CD1c-positive myeloid dendritic cell (primary cell): ENCODE data around the gene C12orf42.

Source experiments
- DNase-seq: peaks from one replicate; pipeline ENCODE4 v3.0.0-alpha.2; 2016; ENCODE audit errors: extremely low spot score

The C12orf42 gene

DNA sequence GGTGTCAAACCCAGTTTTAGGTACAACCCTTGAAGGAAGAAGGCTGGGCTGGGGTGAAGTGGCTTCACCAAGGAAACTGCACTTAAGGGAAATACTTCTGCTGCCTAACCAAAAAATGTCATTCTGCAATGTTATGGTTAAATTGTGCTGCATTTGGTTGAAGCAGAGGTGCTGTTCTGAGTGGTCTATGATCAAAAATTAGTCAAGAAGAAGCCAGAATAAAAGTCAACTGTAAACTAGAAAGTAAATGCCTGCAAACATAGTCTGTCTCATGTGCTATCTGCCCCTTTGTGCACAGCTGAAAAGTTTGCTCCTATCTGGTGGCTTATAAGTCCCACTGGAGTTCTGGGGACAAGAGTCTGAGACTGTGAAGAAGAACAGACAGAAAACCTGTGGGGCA lies 158.8 kb downstream of the C12orf42 start:
- no peak for DNase-seq

DNA sequence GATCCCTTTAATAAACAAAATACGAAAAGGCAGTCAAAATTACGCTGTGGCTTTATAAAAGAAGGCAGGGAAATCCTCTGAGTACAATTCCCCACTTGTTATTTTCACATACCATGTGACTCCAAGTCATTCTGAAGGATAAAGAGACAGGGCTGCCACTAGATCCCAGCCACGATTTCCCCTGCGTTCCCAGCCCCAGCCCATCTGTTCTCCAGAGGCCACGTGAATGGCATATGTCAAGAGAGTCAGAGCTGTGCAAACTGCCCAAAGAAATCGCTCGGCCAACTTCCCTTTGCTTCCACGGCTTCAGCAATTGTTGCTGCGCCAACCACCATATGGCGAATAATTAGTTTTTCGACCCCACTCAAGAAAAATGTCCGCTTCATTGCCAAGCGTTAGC lies 161.3 kb downstream of the C12orf42 start:
- DNase-seq: no peak

DNA sequence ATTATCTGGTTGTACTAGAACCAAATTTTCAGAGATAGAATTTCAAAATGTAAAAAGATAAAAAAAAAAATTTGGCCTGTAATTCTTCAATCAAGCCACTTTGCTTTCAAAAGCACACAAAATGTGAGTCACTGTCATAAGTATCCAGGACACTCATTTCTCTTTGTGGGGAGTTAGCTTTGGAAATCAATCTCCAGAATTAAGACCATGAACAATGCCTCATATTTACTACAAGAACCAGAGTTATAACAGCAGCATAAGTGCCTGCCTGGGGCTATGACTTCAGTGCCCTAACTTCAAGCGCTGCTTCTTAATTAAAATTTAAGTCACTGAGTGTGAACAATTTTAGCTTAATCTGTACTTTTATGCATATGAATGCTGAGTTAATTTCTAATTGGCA lies 162.1 kb downstream of the C12orf42 start:
- no peak for DNase-seq

DNA sequence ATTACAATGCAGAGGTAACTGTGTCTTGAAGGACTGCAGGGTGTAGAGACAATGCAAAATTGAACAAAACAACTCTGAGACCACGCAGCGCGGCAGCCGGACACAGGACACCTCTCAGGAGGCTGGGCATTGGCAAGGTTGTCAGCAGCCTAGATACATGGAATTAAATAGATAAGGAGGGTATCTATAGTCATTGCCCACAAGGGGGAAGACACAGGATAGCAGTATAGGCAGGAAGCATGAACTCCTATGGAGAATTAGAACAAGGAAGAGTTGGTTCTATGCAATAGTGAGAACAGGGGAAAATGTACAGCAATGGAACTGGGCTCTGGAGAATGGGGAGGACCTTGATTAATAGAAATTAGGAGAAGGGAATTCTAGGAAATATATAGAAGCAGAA lies 164.1 kb downstream of the C12orf42 start:
- no peak for DNase-seq

DNA sequence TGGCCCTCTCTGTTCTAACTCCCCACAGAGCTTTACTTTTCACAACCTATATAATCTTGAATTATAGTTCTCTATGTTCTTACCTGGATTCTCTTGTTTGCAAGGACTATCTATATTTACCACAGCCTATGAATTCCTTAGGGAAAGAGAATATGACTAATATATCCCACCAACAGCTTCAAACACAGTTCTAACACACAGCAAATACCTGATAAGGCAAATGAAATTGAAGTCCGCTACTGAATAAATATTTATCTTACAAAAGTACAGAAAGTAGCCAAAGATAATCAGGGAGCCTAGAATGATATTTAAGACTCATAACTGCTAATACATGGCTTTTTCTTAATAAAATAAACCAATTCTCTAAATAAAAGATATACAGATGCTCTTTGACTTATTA lies 165.1 kb downstream of the C12orf42 start:
- DNase-seq: no peak

DNA sequence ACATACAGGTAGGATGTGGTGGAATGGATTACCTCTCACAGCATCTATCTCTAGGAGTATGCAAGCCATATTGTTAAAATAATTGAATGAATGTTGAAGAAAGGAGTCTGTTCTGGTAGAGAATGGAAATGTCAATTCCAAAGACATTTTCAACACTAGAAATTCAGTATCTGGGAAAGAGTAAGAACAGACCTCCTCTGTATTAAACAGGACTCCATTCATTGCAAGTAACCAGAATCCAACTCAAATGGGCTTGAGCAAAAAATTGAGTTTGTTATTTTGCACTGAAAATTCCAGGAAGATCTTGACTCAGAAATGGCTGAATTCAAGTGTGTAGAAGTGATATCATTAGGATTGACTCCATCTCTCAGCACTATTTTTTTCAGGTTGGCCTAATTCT lies 168.1 kb downstream of the C12orf42 start:
- DNase-seq: no peak

DNA sequence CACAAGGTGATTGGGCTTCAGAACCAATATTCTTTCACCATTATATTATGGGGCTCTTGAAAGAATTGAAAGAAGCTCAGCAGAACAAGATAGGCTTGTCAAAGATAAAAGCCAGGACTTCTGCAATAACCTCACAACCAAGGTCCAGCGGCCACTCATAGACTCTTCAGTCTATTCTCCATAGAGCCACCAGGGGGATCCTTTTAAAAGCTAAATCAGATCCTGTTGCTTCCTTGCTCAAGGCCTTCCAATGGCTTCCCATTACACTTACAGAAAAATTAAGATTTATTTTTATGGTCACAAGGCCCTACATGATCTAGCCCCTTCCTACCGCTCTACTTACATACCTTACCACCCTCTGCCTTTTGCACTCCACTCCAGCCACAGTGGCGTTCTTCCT lies 169.6 kb downstream of the C12orf42 start:
- DNase-seq: peak; percentile 1

DNA sequence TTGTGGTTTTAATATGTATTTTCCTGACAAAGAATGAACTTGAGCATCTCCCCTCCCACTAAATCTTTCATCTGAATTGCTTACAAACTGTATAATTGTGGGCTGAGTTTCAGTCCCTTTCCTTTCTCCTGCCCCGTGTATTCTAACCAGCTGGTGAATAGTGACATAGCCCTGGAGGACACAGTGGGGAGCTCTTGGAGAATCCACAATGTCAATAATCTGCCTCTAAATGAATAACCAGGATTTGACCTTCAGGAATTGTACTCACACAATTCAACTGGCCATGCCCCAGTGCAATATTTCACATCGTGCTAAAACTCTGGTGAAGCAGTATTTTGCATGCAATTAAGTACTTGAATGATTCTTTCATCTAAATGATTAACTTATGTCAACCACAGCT lies 177.2 kb downstream of the C12orf42 start:
- no peak for DNase-seq

DNA sequence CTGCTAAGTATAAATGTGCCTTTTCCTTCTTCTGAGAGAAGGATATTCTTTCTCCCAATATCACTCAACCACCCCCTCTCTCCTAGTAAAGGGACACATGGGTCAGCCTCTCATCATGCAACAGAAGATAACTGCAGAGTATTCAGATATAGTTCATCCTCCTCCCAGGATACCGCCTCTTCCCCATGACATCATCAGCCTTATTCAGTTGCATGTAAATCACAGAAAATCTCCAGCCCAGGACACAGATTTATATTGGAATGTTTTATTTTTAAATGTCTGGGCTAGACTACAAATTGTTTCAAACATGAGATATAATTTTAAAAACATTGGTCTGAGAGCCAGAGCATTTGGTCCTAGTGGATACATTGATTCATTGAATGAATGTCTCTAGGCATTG lies 178.5 kb downstream of the C12orf42 start:
- DNase-seq: no peak

DNA sequence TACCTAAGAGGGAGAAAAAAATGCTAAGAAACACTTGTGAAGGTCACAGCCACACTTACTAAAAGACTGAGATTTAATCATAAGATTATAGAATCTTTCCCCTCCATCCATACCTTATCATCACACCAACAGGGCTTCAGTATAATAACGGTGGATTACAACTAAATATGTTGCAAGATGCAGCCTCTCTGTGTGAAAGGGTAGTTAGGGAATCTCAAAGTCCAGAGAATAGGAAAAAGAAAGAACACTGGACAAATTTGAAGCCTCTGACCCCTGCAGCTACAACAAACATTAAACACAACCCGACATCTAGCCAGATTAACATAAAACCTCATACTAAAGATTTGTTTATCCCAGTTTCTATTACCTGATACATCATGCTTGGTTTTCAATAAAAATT lies 181.0 kb downstream of the C12orf42 start:
- no peak for DNase-seq

DNA sequence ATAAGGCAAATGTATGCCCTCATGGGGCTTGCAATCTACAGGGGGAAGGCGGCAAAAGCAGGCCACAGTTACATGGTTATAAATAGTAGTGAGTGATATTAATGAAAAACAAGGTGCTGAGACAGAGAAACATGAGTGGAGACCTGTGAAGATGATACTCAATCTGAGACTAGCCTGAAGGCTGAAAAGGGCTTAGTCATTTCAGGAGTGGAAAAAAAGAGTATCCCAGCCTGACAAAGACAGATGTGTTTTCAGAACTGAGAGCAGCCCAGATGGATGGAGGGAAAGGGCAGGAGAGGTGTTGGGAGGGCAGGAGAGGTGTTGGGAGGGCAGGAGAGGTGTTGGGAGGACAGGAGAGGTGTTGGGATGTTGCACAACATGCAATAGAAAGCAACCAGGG lies 181.9 kb downstream of the C12orf42 start:
- DNase-seq: no peak

DNA sequence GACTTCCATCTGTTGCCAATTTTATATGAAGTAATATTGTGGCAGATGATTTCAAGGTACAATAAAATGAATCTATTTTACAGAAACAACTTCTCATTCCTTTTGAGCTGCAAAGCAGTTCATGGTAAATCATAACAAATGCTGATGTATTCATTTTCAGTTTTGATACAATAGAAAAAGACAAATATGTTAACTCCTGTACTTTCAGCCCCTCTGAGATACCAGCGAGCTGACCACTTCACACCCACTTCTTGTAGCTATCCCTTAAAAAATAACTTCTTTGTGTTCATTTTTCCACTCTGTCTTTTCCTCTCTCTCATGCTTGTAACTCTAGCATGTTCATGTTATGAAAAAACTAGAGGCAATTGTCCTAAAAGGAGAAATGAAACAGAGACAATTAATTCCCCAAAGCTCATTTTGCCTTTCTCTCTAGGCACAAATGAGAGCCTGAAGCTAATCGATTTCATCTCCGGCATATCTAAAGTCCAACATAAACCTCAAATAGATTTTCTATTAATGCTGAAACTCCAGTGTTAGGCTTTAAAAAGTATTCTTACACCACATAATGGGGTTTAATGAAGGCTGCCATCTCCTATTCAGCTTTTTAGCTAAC lies 182.9 kb downstream of the C12orf42 start:
- DNase-seq: no peak

DNA sequence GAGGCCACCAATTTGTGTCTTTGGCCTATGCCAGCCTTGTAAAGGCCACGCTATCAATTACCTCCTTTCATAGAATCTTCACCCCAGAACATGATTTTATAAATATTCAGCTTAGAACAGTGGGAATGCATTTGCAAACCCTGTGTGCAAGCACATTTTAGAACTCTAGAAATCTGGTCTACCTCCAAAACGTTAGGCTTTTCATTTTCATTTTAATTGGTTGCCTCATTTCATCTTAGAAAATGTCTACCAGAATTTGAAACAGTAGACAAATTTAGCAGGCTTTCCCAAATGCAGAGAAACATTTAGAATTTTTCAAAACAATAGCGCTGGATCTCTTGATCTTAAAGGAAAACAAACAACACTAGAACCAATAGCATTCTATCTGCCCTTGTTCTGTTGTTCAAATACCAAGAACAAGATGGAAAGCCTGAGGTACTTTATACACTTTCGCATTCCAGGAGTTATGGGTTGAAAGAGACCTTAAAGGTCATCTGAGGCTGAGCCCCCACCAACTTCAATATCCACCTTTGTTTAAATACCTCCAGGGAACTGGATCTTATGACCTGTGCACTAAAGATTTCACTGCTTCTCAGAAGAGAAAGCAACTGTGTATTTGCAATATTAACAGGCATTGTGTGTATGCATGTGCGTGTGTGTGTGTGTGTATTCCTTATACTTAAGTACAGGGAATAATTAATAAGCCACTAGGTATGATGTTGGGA lies 185.1 kb downstream of the C12orf42 start:
- DNase-seq: no peak

DNA sequence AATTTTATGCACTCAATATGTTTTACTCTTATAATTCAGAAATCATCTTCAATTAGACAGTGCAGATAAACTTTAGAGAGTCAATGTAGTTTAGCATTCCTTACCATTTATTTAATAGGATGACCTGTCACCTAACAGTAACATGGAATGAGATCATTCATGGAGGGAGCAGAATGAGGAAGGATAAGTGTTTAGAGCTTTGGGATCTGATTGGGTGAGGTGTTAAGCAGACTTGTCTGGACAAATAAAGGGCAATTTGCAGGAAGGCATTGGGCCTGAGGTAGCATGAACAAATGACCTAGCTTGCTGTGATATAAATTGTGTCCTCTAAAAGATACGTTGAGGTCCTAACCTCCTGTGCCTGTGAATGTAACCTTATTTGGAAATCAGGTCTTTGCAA lies 187.4 kb downstream of the C12orf42 start:
- no peak for DNase-seq

DNA sequence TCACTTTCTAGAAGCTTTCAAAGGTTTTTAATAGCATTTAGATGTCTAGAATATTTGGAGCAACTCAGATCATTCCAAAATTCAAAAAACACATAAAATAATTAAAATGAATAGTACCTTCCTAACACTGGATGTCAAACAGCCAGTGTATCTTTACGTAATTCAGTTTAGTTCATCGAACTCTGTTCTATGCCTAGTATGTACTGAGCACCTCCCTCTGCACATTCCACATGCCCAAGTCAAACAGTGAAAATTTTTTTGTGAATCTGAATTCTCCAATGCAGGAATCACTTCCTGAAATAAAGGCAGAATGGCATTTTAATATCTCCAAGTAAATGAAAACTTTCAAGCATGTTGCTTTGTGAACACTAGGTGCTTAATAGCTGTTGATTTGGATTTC lies 192.3 kb downstream of the C12orf42 start:
- no peak for DNase-seq

DNA sequence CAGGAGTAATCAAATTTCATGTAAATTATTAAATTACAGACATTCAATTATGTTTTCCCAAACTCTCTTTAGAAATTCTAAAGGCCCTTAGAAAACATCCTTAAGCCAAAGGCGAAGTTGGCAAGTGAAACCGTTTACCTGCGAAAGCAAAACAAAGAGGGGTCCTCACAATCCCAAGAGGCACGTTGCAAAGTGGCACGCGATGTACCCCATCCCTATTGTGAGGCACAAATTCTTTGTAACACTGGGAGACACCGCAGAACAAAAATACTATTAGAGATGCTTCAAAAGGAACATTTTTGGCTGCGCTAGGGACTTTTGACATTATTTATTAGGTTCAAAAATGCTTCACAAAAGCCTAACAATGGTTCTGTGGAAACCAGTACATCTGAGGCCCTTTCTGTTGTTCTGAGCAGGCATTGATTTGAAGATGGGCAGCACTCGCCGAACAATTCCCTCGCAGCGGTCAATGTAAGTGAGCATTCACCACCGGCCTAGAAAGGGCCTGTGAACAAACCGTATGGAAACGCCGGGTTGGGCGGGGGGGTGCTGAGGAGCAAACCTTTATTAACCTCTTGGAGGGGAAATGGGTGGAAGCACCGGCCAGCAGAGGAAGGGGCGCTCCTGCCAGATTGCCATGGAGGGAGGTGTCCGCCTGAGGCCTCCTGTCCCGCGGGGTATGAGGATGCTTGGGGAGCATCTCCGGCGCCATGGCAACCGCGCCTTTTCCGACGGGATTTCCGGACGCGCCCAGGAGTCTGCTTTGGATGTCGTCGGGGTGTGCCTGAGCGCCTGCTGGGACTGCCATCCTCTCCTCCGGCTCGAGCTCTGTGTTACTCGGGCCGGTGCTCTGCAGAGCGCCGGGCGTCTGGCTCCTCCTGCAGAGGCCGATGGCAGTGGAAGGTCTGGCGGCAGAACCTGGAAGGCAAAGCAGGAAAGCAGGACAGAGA lies 193.9 kb downstream of the C12orf42 start:
- no peak for DNase-seq

DNA sequence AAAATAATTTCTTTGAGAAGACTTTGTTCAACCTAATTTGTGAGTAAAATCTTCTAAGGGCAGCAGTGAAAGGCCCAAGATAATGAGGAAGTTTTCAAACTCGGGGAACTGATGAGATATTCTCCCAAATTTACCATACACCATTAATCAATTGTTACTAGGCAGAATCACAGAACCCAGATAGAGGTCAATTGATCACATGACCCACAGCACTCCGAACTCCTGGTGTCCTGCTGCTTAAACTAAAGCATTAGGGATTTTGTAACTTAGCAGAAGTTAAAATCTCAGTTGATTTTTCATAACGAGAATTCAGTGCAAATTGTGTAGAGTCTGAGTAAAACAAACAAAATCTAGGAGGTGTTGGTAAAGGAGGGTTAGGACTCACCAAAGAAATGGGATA lies 207.8 kb downstream of the C12orf42 start:
- DNase-seq: no peak

DNA sequence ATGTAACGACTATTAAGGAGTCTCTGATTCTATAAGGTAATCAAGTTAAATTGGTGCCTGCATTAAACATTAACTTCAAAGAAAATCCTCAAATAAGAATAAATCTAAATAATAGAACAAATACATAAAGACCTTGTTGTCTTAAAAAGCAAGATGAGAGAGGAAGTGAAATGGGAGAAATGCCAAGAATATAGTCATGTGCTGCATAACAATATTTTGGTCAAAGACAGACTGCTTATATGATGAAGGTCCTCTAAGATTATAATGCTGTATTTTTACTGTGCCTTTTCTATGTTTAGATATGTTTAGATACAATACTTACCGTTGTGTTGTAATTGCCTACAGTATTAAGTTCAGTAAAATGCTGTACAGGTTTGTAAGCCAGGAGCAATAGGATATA lies 213.6 kb downstream of the C12orf42 start:
- no peak for DNase-seq

DNA sequence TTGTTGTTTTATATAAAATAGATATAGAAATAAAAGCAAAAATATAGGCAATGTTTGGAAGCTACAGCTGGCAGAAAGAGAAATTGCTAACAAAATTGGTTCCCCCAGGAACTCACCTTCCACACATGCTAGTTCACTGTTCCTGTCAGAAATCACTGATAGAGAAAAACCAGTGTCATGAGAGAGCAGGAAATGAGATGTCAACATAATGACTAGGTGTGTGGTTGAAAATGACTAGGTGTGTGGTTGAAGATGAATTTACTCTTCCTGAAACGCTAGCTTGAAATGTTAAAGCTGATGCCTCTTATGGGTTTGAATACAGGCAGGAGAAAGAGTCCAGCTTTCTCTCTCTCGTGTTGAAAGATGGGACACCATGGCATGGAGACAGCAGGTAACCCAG lies 216.3 kb downstream of the C12orf42 start:
- DNase-seq: no peak

DNA sequence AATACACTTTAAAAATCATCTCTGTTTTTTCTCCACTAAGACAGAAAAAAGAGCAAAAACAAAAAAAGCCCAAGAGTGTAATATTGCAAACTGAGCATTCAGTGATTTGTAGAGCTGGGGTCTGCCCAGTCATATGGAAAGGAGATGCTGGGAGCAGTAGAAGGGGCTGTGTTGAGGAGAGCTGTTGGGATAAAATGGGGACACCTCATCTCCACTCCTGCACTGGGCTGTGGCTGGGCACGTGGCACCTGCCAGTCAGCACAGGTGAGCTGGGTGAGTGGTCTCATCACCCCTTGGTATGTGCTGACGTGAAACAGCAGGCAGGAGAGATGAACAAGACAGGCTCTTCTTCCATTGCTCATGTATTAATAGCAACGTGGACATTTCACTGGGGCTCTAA lies 217.4 kb downstream of the C12orf42 start:
- no peak for DNase-seq

DNA sequence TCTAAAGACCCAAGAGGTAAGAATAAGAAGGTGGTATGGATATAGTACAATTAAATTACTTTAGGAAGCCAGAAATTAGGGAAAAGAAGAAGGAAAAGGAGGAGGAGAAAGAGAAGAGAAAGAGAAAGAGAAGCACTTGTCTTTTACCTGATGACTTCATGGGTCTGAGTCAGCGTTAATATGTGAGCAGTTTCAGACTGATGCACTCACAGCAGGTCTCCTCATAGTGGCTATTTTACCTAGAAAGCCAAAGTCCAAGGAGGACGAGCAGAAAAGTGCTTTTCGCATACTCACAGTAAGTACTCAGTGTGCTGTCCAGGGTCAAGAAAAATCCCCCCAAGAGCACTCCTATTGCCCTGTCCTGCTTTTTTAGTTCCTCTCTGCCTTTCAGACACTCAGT lies 222.1 kb downstream of the C12orf42 start:
- DNase-seq: no peak

DNA sequence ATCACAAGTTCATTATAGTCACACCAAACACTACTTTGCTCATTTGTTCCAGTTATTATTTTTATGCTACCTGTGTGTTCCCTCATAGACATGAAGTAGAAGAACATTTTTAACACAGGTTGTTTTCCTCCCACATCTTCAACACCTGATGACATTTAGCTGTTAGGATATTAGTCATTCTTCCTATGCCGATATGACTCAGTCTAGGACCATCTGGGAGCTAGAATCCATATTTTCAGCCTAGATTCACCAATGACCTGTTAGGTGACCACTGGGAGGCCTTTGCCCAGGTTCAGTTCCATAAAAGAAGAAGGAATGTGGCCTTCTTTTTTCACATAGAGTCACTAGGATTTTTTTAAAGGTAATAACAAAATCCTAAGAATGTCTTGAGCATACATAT lies 222.8 kb downstream of the C12orf42 start:
- DNase-seq: no peak

DNA sequence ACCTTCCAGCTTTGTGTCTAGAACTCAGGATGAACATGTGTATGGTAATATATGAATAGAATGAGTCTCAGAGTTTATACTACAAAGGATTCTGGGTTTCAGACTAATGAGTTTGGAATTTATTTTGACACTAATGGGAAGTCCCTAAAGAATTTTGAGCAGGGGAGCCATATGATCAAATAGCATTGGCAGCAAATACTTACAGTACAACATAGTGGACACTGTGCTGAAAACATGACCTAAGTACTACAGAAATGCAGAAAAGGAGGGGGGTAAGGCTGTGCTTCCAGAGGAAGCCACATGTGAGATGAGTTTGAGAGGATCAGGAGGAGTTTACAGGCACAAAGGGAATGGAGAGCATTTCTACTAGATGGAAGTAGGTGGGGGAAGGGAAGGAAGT lies 225.8 kb downstream of the C12orf42 start:
- DNase-seq: no peak
